ENCODE measurements around the gene TCF20.

TCF20 gene

DNA sequence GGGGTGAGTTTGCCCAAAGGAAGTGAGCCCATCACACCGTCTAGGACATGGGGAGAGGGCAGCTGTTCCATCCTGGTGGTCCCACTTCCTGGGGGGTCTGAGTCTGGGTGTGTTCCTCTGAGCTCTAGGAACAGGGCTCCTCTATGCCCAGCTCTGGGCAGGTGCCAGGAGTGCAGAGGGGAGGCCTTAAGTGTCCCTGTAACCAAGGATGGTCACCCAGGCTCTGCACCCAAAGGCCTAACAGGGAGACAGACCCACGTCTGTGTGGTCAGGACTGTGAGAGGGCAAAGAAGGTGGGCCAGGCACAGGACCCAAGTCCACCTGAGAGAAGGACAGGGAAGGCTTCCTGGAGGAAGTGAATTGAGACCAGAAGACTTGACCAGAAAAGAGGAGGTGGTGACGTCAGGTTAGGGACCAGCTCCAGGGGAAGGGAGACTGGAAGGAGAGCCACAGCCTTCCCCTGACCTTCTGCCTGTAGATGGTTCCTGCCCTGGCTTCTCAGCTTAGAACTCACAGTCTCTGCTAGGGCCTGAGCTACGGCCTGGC, 11.3 kb upstream of the TCF20 start:
- no peak for DNase-seq

GRCh38 chr22:42281284-42281683, 10.8 kb upstream of the TCF20 start:
- DNase-seq: no peak

- DNase-seq: no peak
Measured at GRCh38 chr22:42280836-42281235, 10.4 kb upstream of the TCF20 start.

DNA sequence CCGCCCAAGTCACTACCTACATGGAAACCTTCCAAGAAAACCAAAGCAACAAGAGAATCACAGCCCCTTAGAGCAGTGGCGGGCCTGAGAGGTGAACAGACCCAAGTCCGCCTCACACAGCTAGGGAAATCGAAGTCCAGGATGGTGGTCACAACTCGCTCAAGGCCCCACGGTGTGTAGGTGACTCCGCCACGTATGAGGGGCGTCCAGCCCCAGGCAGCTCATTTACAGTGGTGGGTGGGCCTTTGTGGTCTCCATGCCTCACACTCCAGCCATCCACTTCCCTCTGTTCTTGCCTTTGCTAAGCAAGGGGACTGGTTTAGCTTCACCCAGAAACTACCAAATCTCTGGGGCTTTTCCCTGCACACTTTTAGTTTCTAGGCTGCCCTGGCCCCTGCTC, 9.7 kb upstream of the TCF20 start:
- no peak for DNase-seq

- no peak for DNase-seq
Measured at GRCh38 chr22:42279425-42280020, 9.1 kb upstream of the TCF20 start.

DNA sequence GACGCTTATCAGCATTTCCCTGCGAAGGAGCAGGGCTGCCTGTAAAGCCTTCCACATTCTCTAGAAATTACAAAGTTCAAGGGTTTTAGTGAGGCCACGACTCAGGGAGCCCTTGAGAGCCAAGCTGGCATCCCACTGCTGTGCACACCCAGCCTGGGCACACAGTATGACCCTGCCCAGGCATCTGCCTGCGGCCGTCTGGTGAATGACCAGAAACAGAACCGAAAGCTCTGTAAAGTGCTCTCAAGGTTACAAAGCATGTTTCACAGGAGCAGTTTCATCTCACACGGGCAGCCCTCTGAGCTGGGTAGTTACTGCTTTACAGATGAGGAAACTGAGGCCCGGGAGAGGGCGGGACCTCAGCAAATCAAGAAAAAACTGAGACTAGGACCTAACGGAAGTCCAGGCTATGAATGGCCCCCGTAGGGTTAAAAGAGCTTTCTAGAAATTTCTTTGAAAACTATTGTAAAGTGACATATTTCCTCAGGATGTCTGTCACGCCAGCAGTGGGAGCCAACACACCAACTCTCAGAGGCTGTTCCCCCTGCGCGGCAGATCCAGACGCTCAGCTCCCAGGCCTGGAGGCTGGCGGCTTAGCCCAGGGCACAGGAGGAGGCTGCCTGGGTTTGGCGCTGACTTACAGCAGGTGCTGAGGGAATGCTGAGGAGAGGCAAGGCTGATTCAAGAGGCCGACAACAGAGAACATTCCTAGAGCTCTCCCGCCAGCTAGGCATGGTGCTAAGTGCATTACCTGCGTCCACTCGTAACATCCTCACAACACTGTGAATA, 7.7 kb upstream of the TCF20 start:
- no peak for DNase-seq

DNA sequence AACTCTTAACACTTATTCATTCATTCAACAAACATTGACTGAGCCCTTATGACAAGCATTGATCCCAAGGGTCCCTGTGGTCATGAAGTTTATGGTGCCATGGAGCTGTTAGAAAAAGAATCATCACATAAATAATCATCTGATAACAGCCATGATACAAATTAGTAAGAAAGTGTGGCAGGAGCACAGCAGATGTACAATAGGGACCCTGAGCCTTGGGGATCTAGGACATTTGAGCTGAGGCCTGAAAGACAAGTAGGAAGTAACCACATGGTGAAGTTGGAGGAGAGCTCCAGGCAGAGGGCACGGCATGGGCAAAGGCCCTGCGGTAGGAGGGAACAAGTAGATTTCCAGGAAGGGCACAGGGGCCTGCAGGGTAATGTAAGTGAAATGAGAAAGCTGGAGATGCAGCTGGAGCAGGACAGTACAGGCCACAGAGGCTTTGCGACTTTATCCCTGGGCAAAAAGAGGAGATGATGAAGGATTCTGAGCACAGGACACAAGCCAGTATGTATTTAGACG, 6.8 kb upstream of the TCF20 start:
- no peak for DNase-seq

DNA sequence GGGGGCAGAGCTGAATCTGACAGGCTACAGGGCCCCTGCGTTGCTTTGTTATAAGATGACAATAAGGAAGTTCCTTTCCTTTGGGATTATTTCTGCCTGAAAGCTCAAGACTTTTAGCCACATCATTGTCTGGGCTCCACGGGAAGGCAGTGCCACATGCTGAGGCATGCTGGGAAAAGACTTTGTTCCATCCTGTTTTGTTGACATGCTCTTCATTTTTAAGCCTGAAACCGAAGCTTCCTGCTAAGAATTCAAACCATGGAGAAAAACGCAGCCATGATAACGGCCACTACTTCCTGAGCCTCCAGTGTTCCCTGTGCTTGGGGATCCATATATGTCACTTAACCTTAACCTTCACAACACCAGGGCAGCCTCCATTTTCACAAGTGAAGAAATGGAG, 5.5 kb upstream of the TCF20 start:
- no peak for DNase-seq

GRCh38 chr22:42275176-42275575, 4.7 kb upstream of the TCF20 start:
- DNase-seq: no peak

GRCh38 chr22:42273855-42274451, 3.5 kb upstream of the TCF20 start:
- no peak for DNase-seq

DNA sequence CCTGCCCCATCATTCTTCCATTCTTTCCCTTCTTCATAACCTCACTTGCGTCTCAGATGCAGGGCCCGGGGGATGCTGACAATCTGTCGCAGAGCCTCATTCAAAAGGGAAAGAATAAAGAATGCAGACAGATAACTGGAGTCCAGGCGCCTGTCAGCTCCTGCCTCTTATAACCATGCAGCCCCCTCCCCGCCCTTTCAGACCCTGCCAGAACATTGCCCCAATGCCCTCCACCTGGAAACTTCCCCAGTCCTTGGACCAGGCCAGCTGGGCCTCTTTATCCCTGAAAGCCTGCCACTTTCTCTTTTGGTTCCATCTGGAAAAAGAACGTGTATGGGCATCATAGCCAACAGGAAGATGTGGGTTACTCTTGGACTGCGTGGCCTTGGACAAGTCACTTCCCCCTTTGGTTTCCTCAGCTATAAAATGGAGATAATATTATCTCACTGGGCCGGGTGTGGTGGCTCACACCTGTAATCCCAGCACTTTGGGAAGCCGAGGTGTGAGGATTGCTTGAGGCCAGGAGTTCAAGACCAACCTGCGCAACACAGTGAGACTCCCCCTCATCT, 2.1 kb upstream of the TCF20 start:
- DNase-seq: no peak

DNA sequence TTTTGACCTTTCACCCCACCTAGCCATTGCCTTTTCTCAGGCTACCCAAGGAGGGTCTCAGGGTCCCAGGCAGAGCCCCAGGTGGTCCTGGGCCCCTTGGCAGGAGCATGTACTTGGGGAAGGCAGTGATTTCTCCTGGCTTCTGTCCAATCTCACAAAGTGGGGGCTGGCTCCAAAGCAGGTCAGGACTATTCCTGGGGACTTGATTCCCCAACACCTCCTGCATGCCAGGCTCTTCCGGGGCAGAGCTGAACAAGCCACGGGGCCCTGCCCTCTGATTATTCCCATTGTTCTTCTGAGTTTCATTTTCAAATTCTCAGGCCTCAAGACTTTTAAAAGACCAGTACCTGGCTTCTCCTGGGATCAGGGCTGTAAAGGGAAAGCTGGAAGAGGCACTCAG, 1.5 kb upstream of the TCF20 start:
- DNase-seq: no peak

DNA sequence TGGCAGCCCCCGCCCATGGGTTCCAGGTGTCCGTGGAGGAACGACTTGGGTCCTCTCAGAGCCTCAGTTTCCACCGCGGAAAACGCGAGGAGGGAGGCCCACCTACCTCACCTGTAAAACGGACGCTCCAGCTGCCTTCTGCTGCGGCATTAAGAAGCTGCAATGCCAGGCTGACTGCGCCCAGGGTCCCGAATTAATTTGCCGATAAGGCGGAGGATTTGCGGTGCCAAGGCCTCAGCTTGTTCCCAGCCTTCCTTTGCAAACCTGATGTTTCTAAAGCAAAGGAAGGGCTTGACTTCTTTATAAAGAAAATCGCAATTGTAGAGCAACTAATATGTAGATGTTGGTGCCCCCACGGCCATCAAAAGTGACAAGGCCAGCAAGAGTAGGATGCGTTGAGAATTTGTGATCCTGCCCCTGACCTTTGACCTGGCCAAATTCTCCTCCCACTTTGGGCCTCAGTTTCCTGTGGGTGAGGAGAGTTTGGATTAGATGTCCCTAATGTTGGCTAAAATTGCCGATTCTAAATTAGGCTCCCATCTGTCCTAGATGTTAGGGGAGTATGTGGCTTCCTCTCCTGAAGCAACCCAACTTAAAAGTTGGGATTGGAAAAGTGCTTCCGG, 849 bp upstream of the TCF20 start:
- DNase-seq: no peak

- DNase-seq: peak in 1 of 4 experiments; percentile 42
Measured at GRCh38 chr22:42270176-42270509, 310 bp downstream of the TCF20 start.

DNA sequence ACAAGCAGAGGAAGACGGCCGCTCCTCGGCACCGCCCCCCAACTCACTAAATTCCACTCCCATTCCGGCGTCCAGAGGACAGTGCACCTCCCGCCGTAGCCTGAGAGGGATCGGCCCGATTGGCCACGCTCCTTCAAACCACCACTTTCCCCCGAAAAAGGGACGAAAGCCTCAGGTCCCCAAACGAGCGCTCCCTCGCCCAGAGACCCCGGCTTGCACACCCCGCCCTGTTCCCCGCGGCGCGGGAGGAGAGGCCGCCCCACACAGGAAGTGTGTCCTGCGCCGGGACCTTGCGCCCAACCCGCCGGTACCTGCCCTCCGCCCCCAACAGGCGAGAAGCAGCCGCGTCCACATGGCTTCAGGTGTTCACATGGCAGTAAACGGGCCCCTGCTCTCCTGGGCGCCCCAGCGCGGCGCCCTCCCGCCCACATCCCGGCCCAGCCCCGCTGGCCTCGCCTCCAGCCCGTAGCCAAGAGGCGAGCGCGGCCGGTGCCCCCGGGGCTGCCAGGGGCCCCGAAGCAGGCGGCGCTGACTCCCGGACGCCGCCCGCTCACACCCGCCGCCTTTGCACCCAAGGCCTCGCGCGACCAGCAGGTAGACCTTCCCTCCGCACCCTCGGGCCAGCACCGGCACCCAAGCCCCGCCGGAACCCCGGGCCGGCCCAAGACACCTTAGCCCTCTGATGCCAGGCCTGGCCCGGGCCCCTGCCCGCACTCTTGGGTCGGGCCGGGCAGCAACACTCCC, 849 bp downstream of the TCF20 start:
- peak; percentile 41 to 63 (median 52) for DNase-seq

DNA sequence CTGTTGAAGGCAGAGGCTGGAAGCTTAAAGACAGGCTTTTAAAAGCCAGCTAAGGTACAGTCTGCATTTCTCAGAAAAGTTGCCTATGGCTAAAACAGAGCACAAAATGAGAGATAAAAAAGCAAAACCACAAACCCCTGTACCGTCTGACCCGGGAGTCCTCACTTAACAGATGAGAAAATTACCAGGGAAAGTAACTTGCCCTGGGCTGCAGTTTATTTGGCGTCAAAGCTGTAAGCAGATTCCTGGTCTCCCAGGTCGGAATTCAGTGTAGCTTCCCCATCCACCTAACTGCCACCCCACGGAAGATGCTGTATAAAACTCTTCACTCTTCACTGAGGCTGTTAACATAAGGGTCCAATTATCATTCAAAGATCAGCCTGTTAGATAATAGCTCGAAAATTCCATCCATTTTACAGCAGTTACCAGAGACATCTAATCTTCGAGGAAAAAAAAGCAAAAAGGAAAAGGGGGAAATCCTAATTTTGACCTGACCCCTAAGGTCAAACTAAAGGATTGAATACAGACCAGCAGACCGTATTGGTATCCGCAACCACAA, 1.5 kb downstream of the TCF20 start:
- no peak for DNase-seq

DNA sequence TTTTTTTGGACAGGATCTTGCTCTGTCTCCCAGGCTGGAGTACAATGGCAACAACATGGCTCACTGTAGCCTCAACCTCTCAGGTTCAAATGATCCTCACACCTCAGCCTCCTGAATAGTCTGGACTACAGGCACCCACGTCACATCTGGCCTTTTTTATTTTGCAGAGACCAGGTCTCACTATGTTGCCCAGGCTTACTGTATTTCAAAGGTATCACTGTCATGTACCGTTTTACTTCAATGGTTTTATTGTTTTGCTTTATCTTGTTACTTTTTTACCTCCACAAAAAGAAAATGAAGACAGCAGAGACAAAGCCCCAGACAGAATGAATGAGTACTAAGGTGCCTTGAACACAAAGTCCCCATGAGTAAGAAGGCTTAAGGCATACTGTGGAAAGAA, 5.1 kb downstream of the TCF20 start:
- no peak for DNase-seq

DNA sequence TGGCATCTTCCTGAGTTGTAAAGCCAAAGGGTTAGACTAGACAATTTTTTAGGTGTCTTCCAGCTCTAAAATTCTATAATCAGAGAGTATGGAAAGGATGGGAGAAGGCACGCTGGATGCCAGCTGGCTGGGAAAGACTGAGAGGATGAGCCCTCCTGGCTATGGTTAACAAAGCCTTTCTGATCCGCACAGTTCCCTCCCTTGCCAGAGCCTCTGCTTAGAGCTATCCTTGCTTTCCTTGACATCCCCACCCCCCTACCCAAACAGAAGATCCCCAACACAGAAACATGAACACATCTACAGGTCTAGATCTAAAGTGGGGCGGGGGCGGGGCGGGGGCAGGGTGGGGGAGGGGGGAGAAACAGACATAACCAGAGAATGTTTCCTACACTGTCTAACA, 6.5 kb downstream of the TCF20 start:
- no peak for DNase-seq

DNA sequence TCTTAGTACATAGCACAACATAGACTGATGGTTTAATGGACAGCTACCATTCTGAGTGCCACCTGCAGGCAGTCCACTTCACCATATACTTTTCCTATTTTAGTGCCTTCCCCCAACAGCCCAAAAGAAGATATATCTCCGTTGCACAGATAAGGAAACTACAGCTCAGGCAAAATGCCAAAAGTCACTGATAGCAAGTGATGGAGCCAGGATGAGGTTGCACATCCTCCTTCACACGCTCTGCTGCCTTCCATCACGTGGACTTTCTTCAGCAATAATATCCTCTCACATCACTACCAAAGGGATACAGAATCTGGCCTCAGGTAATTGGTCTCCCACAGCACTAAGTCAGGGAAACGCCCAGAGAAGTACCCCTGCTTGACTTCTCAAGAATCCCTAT, 7.5 kb downstream of the TCF20 start:
- DNase-seq: no peak

DNA sequence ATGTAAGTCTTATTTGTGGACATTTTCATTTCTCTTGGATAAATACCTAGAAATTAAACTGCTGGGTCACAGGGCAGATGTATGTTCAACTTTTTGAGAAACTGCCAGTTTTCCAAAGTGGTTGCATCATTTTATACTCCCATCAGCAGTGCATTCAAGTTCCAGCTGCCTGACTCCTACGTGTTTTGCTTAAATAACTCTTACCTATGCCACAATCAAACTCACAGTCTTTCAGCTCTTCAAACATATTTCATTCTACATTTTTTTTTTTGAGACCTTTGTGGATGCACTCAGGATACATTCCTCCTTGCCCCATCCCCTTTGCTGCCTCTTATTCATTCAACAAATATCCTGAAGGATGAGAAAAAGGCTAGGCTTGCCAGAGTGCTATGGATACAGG, 9.2 kb downstream of the TCF20 start:
- DNase-seq: no peak

DNA sequence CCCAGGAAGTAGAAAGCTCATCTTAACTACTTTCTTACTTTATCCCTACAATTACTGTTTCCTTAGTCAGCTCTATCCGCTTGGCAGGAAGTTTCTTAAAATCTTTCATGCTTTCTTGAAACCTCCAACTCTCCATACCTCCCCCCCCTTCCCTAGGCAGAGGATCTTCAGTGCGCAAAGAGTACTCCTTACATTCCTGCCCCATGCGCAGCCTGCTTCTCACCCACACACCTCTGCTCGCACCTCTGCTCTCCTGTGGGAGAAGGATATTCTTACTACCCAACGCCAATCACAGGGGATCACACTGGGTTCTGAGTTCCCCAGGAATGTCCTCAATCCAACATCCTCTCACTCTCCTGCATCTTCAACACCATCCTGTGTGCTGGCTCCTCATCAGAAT, 12.3 kb downstream of the TCF20 start:
- no peak for DNase-seq

DNA sequence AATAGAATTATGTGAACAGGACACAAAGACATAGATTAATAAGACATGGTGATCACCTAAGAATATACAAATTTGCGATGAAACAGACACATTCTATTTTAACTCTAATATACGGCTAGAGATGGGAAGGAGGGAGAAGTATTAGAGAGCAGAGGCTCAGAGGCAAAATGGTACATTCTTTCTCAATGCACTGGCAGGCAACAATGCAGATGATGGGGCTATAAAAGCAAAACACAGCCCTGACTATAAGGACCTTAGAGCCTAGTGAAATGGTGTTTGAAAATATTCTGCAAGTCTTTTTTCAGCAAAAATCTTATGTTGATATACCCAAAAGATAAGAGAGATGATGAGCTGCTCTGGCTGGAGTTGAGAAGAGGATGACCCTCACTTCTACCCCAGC, 13.1 kb downstream of the TCF20 start:
- no peak for DNase-seq
